Cardiac muscle cell (in vitro differentiated cells and primary cell): Measurements from ENCODE around the gene COL6A5. TPM values are rescaled to one million over a fixed set of nuclear protein-coding genes. Genes with fewer than 3 reads are reported as not detected.

Experiments used
- DNase-seq, 2 donors: peaks; one replicate each; pipeline versions ENCODE4 v3.0.0 to v3.0.0-alpha.2; 2010 to 2017; ENCODE audit warnings: low read depth in 1 of 2, low spot score in 1 of 2
- H3K27ac ChIP-seq: fragments of 200-600 bp; sonication (generic); 2 replicates; pipeline ENCODE4 v1.5.1; 2016
- H3K27me3 ChIP-seq: fragments of 200-600 bp; sonication (generic); 2 replicates; pipeline ENCODE4 v1.6.0; 2016; ENCODE audit warnings: control low read depth
- H3K36me3 ChIP-seq: fragments of 200-600 bp; sonication (generic); 2 replicates; pipeline ENCODE4 v1.5.1; 2016; ENCODE audit warnings: control low read depth
- H3K4me1 ChIP-seq: fragments of 200-600 bp; sonication (generic); 2 replicates; pipeline ENCODE4 v1.8.1; 2017; ENCODE audit warnings: low read depth, mild to moderate bottlenecking, mixed run types
- H3K4me3 ChIP-seq: fragments of 200-600 bp; sonication (generic); 2 replicates; pipeline ENCODE4 v1.5.1; 2016; ENCODE audit warnings: mild to moderate bottlenecking
- H3K9me3 ChIP-seq: fragments of 200-600 bp; sonication (generic); 2 replicates; pipeline ENCODE4 v1.5.1; 2017; ENCODE audit warnings: low read depth, mild to moderate bottlenecking, control low read depth
- CTCF ChIP-seq: IDR thresholded peaks from 2 replicates; pipeline ENCODE4 v1.5.1; 2012; ENCODE audit warnings: low read depth, mild to moderate bottlenecking, low read length
- polyA plus RNA-seq: library from polyadenylated mRNA; unstranded; fragments of >200 nt; fragmentation: Nextera tagmentation; extraction: Ambion mirVana; gene quantifications from 2 replicates; pipeline ENCODE4 v1.2.1, GENCODE V29; 2016
- total RNA-seq: library from RNA; depleted of rRNA; stranded (reverse); fragments of >200 nt; gene quantifications from 2 replicates; pipeline ENCODE4 v1.2.3, GENCODE V29; 2016

The COL6A5 gene
- total and polyA plus RNA-seq, 2 experiments from 2014 or later = not detected

- no peaks in the 10 kb centered on the region for H3K9me3 ChIP-seq
- no peak overlapping the region for H3K27ac ChIP-seq
- H3K4me1 ChIP-seq = no peaks in the 10 kb centered on the region
- H3K4me3 ChIP-seq = no peak overlapping the region
- no peak for DNase-seq
- no peaks in the 10 kb centered on the region for H3K27me3 ChIP-seq
- no peak for TF ChIP-seq CTCF
- H3K36me3 ChIP-seq = no peaks in the 10 kb centered on the region
Observed at GRCh38 chr3:130456540-130456939, 111.1 kb downstream of the COL6A5 start.

GRCh38 chr3:130457671-130458070 lies 112.2 kb downstream of the COL6A5 start:
- no peak overlapping the region for H3K4me3 ChIP-seq
- no peaks in the 10 kb centered on the region for H3K4me1 ChIP-seq

DNA sequence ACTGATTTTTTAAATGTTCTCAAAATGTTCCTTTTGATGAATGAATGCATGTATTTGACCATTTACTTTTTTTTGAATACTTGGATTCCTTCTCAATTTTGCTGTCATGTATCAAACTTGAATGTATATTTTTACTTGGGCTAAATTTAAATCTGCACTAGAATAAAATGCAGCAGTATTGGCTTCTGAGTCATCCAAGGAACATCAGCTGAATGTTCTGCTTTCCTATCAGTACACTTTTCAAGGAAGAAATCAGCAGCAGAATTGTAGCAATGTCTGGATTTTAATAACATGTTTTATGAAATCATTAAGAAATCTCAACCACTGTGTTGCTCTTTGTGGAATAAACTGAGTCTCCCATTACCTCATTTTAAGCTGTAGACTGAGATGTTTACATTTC lies 114.5 kb downstream of the COL6A5 start:
- no peak overlapping the region for H3K27ac ChIP-seq
- no peak for TF ChIP-seq CTCF
- H3K9me3 ChIP-seq = no peaks in the 10 kb centered on the region
- DNase-seq = no peak
- H3K4me3 ChIP-seq = no peak overlapping the region
- H3K36me3 ChIP-seq = no peaks in the 10 kb centered on the region
- no peaks in the 10 kb centered on the region for H3K4me1 ChIP-seq
- peaks cover 2% of the 10 kb centered on the region for H3K27me3 ChIP-seq

More at GRCh38 chr3:130457671-130458070, 112.2 kb downstream of the COL6A5 start:
- peak in 1 of 2 donors; percentile 9 for DNase-seq
- no peaks in the 10 kb centered on the region for H3K27me3 ChIP-seq
- H3K27ac ChIP-seq = no peak overlapping the region
- no peaks in the 10 kb centered on the region for H3K9me3 ChIP-seq
- TF ChIP-seq CTCF = no peak
- H3K36me3 ChIP-seq = no peaks in the 10 kb centered on the region

DNA sequence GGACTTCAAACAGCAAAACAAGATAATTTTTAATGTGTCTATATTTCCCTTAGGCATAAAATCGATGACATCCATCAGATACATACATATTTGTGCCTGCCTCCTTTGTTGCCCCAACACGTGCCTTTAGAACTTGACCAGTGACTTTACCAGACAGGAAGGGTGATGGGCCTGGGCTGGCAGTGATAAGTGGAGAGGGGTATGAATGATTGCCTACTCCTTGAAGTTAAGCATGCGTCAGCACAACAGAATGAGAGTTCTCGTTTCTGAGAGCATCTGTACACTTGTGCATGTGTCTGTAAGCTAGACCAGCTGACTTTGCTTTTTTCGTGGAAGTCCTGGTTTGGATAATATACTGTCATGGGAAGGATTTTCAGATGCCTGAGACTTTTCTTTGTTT lies 116.6 kb downstream of the COL6A5 start:
- H3K9me3 ChIP-seq = no peaks in the 10 kb centered on the region
- peaks cover 2% of the 10 kb centered on the region for H3K27me3 ChIP-seq
- no peaks in the 10 kb centered on the region for H3K4me1 ChIP-seq
- H3K36me3 ChIP-seq = no peaks in the 10 kb centered on the region
- H3K27ac ChIP-seq = no peak overlapping the region
- TF ChIP-seq CTCF = no peak
- DNase-seq = no peak
- H3K4me3 ChIP-seq = no peak overlapping the region

- Histone ChIP-seq H3K4me3 (no peak overlapping the region), H3K27ac (no peak overlapping the region), H3K9me3 (no peaks in the 10 kb centered on the region), H3K4me1 (no peaks in the 10 kb centered on the region), H3K27me3 (peaks cover 2% of the 10 kb centered on the region), H3K36me3 (no peaks in the 10 kb centered on the region)
- no peak for DNase-seq
- no peak for TF ChIP-seq CTCF
Observed at GRCh38 chr3:130463221-130463620, 117.7 kb downstream of the COL6A5 start.

DNA sequence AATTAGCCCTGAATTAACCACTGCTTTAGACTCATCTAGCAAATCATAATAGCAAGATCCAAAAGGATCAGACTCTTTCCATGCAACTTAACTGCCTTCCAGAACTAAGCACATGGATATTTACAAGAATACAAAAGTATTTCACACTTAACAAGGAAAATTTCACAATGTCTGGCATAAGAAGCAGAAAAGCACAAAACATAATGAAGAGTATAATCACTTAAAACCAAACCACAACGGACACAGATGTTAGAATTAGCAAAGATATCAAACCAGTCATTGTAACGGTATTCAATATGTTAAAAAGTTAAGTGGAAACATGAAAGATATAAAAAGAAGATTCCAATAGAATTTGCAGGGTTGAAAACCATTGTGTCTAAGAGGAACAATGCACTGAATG lies 120.0 kb downstream of the COL6A5 start:
- H3K27ac ChIP-seq = no peak overlapping the region
- peak in 1 of 2 donors; percentile 2 for DNase-seq
- no peak for TF ChIP-seq CTCF
- H3K27me3 ChIP-seq = peaks cover 2% of the 10 kb centered on the region
- no peaks in the 10 kb centered on the region for H3K9me3 ChIP-seq
- H3K4me1 ChIP-seq = no peaks in the 10 kb centered on the region
- no peak overlapping the region for H3K4me3 ChIP-seq
- no peaks in the 10 kb centered on the region for H3K36me3 ChIP-seq
